ENCODE results near the gene TRIM15.
"Not testable (repeated sequence)": the region's sequence is repeated elsewhere in the genome, so short reads cannot be mapped to it uniquely, and the experiment has no call there.

Gene TRIM15

DNA sequence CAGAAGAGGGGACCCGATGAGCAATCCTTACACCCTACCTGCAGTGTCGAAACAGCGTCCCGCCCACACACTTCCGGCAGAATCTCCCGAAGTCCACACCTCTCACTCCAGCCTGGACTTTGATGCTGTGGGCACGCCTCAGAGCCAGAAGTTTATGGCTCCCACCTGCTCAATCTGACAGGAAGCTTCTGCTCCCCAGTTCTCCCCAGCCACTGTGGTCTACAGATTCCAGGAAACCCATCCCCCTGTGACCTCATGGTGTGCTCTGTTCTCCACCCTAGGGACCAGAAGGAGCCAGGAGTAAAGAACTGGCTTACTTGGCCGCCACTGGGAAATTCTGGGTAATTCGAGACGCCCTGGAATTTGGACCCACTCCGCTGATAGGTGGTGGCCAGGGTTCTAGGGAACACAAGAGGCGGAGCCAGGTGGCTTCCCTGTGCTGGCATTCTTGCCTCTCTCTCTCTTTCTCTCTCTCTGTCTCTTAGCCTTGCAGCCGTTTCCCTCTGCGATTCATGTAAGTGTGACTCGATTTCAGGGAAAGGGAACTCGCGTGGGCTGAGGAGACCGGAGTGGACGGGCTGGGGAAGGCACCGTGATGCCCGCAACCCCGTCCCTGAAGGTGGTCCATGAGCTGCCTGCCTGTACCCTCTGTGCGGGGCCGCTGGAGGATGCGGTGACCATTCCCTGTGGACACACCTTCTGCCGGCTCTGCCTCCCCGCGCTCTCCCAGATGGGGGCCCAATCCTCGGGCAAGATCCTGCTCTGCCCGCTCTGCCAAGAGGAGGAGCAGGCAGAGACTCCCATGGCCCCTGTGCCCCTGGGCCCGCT is at the start of gene TRIM15:
TSS of gene TRIM15 (plus strand) at position 457 of the 828 bp plus-strand sequence. CDS start at position 596, 139 bp downstream.
- DNase-seq, result no peak
- no peak for TF ChIP-seq POLR2A (IDR thresholded peaks at IDR 0.05; ENCODE audit: low read length)
- TF ChIP-seq GATA1 (IDR thresholded peaks at IDR 0.05; ENCODE audit: low read depth, low read length), result no peak

DNA sequence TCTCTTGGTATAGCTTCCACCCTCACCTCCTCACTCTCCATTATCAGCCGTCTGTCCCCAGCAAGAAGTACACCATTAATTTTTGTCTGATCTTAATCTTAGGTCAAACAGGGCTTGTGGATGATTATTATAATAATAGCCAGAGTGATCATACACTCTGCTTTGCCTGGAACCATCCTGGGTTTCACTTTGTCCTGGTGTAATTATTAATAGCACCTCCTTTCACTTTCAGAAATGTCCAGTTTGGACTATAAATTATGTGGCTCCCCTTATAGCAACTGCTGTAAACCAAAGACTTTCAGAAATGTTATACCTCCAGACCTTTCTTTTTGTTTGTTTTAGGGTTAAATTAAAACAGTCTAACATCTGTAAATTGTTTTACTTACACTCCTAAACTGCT is 49.5 kb upstream of the TRIM15 start:
- no peak for DNase-seq
- TF ChIP-seq GATA1 (IDR thresholded peaks at IDR 0.05; ENCODE audit: low read depth, low read length) (no peak), POLR2A (IDR thresholded peaks at IDR 0.05; ENCODE audit: low read length) (no peak)

DNA sequence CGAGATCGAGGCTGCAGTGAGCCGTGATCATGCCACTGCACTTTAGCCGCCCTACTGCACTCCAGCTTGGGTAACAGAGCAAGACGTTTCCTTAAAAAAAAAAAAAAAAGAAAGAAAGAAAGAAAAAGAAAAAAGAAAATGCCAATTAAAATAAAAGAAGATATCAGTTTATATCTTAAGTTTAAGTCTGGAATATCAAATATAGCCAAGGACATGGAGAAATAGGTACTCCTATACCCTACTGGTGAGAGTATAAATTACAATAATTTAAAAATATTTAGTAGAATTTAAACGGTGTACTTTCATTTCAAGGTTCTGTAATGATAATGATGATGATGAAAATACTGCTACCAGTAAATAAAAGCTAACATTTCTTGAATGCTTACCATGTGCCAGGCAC is 46.6 kb upstream of the TRIM15 start:
- TF ChIP-seq POLR2A (IDR thresholded peaks at IDR 0.05; ENCODE audit: low read length), result no peak
- no peak for TF ChIP-seq GATA1 (IDR thresholded peaks at IDR 0.05; ENCODE audit: low read depth, low read length)
- no peak for DNase-seq

DNA sequence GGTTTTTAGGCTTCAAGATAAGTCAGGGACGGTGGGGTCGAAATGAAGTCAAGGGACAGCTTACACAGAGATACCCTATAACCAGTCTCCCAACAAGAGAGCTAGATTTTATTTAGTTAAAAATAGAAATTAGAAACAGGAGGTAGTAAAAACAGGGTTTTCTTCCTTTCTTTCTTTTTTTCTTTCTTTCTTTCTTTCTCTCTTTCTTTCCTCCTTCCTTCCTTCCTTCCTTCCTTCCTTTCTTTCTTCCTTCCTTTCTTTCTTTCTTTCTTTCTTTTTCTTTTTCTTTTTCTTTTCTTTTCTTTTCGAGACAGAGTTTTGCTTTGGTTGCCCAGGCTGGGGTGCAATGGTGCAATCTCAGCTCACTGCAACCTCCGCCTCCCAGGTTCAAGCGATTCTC is 44.7 kb upstream of the TRIM15 start:
- not testable (repeated sequence) for DNase-seq

DNA sequence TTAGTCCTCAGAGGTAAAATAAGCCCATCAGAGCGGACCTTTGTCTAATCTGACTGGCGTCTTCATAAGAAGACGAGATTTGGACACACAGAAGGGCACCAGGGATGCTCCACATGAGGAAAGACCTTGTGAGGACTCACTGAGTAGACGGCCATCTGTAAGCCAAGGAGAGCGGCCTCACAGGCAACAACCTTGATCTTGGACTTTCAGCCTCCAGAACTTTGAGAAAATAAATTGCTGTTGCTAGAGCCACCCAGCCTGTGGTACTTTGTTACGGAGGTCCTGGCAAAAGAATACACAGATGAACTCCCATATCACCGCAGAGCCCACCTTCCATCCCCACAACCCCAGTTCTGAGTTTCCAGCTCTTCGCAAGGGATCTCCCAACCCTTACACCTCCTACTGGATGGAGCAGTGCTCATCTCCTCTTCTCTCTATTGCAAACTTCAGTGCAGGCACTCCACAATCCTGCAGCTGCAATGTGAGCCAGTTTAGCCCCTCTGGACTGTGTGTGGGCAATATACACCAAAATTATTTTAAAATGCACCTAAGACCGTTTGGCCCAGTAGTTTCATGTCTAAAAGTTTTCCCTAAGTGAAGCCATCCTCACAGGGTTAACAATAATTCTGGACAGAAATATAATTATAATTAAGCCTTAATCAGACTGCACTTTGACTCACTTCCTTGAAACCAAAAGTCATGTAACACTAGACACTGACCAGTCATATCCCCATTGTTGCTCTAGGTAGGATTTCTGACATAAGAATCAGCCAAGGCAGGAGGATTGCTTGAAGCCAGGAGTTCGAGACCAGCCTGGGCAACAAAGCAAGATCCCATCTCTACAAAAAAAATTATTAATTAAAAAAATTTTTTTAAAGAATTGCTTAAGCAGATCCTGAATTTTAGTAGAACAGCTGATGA is 41.6 kb upstream of the TRIM15 start:
- TF ChIP-seq GATA1 (IDR thresholded peaks at IDR 0.05; ENCODE audit: low read depth, low read length) (no peak), POLR2A (IDR thresholded peaks at IDR 0.05; ENCODE audit: low read length) (no peak)
- no peak for DNase-seq

DNA sequence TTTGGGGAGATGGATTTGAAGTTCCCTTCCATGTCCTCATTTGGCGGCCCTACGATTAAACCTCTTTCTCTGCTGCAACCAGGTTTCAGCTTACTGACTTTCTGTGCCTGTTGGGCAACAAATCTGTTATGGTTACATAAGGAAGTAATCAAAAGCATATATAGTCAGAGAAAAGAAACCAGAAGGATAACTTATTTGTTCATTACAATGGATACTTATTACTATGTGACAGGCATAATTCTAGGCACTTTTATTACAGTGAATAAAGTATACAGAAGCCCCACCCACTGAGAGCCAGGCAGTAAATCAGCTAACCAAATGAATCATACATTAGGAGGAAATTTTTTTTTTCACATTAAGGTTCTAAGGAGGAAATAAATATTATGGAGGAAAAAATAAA is 40.8 kb upstream of the TRIM15 start:
- no peak for DNase-seq
- TF ChIP-seq GATA1 (IDR thresholded peaks at IDR 0.05; ENCODE audit: low read depth, low read length) (no peak), POLR2A (IDR thresholded peaks at IDR 0.05; ENCODE audit: low read length) (no peak)

DNA sequence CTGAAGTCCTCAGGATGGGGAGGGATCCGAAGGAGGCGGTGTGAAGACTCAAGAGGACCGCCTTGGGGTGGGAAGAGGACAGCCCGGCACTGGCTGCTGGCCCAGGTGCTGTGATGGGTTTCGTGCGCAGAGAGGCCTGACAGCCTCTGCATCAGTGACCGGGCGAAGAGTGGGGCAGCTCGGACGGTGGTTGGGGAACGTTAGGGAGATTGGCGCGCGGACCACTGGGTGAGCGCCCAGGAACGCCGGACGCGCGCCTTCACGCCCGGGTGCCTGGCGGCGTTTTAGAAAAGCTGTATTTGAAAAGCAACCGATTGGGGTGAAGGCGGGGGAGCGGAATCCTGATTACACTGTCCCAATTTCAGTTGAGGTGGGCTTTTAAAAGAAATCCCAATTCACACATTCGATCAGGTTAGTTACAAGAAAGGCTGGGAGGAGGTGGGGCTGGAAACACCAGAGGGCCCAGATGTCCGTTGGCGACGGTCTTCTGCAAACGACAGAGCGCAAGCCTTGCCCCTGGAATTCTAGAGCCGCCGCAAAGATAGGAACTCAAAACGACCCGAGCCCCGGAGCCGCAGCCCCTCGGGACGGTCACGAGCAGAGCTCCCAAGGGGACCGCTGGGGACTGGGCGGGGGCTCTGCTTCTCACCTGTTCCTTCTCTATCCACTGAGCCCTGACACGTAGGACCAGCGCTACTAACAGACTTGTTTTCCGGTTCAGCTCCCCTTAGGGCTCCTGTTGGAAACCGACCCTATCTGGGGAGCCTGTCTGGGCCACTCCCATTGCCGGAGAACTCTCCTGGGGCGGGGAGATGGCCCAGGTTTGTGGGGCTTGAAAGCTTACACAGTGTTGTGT is 35.9 kb upstream of the TRIM15 start:
- TF ChIP-seq POLR2A (IDR thresholded peaks at IDR 0.05; ENCODE audit: low read length), result no peak
- TF ChIP-seq GATA1 (IDR thresholded peaks at IDR 0.05; ENCODE audit: low read depth, low read length), result no peak
- no peak for DNase-seq

DNA sequence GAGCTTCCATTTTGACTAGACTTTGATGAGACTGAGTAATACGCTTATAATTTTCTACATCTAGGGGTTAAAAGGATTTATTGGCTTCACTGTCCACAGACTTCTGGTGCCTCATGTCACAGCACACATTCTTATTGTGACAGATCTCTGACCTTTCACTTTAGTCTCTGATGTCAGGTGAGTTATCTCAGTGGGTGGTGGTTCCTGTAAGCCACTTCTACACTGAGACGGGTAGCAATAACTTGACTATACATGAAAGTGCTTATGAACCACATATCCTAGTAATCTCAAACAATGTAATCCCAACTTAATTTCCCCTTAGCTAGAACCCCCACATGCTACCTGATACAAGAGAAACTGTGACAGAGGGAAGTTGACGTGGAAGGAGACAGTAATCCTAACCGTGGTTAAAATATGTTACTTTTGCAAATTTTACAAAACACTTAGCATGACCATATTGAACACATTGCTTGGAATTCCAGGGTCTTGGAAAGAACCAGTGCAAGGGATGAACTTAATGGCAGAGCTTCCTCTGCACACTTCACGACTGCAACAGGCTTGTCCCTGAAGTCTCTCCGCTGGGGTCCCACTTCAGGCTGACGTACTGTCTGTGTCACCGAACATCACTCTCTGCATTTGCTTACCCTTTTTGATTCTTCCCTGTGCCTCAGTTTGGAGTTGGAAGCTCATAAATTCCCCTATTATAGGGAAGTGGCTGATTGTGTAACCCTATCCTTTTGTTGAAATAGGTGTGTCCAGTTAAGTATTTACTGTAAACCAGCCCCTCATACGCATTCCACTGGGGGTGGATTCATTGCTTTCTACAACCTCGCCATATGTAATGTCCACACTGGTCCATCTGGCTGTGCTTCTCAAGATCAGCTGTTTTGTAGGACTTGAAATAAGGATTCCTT is 33.8 kb upstream of the TRIM15 start:
- no peak for TF ChIP-seq GATA1 (IDR thresholded peaks at IDR 0.05; ENCODE audit: low read depth, low read length)
- no peak for TF ChIP-seq POLR2A (IDR thresholded peaks at IDR 0.05; ENCODE audit: low read length)
- no peak for DNase-seq

DNA sequence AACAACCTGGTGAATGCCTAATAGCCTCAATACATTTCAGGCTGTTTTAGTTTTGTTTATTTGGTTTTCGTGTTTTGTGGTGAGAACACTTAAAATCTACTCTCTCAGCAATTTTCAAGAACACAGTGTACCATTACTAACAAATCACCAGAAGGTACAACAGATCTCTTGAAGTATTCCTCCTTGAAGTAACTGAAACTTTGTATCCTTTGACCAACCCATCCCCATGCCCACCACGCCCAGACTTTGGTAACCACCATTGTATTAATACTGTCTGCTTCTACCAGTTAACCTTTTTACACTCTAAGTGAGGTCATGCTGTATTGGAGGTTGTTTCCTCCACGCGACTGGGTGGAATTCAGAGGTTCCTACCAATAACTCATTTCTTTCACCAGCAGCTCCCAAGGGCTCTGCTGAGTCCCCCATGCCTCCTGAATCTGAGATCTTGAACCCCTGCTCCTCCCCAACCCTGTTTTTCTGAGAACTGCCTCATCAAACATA is 33.1 kb upstream of the TRIM15 start:
- DNase-seq, result no peak
- TF ChIP-seq POLR2A (IDR thresholded peaks at IDR 0.05; ENCODE audit: low read length) (no peak), GATA1 (IDR thresholded peaks at IDR 0.05; ENCODE audit: low read depth, low read length) (no peak)

DNA sequence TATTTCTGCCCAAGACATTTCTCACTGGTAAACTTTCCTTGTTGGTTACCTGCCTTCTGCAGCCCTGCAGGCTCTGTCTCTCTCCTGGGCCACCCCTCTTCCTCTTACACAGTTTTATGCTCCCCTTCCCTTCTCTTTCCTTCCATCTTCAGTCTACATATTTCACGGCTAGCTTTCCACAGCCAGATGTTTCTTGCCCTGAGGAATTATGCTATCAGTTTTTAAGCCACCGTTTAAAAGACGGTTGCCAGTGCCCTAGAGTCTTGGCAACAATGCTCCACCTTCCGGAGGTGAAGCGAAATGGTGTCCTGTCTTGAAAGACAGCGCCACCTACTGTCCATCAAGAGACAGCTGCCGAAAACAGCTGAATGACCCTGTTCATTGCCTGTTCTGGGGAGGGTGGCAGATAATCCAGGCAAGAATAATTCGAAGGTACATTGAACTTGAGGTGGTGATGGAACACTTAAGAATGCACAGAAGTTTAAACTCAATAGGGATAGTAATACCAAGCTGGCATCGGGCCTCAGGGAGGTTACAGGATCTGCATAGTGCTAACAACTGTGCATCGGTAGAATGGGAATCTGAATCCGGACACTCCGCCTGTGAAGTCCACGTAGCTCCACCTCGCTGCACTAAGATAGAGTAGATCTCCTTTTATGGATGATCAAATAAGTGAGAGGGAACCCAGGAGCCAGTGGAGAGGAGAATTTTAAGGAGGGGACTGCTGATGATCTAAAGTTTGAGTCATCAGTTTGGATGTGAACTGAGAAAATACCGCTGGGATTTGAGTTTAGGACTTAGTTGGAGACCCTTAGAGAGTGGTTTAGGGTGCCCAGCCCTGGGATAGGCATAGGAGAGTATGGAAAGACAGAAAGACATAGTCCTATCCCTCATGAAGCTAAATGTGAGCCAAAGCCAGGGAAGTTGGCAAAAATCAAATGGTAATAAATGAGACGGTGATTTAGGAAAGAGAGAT is 32.2 kb upstream of the TRIM15 start:
- peak; percentile 87 to 88 for DNase-seq
- TF ChIP-seq GATA1 (IDR thresholded peaks at IDR 0.05; ENCODE audit: low read depth, low read length), result no peak
- no peak for TF ChIP-seq POLR2A (IDR thresholded peaks at IDR 0.05; ENCODE audit: low read length)

DNA sequence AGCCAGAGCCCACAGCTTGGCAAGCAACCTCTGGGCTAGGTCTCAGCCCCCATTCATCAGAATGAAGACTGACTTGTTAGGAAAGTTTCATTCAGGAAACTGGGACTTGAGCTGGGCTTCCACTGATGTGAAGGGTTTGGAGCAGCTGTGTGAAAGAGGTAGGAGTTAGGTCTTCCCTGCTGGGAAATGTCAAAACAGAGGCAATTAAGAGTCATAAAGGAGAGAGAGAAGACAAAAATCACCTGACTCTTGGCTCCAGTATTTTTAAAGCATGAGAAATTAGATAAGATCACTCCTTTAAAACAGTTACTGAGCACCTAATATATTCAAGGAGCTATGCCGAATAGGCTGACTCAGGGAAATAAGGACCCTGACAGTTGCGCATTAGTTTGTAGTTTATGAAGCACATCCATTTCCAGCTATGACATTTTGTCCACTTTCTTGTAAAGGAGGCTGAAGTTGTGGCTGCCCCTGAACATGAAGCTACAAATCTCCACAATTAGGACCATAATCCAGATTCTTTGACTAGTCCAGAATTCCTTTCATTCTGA is 31.3 kb upstream of the TRIM15 start:
- DNase-seq, result no peak
- TF ChIP-seq GATA1 (IDR thresholded peaks at IDR 0.05; ENCODE audit: low read depth, low read length) (no peak), POLR2A (IDR thresholded peaks at IDR 0.05; ENCODE audit: low read length) (no peak)

All from erythroblast (primary cell).